Measurements from ENCODE around the gene PIEZO2. TPM values are rescaled to one million over a fixed set of nuclear protein-coding genes. Genes with fewer than 3 reads are reported as not detected.

Gene PIEZO2
- total RNA-seq, 1 experiment from 2014 or later, result 10.7 TPM

- TF ChIP-seq NR3C1 (CRISPR knock-in tag; conservative IDR thresholded peaks at IDR 0.05; ENCODE audit: low read depth), result no peak
Observed at GRCh38 chr18:10760986-10761385, 388.4 kb downstream of the PIEZO2 start (continued).

GRCh38 chr18:10759241-10759640, 390.1 kb downstream of the PIEZO2 start:
- ChIA-PET POLR2A (no interaction called here), CTCF (no interaction called here)
- H3K27ac Mint-ChIP-seq, result no peak overlapping the region
- H3K4me1 Mint-ChIP-seq, result no peaks in the 10 kb centered on the region
- no peak for TF ChIP-seq CDX4 (CRISPR knock-in tag; IDR thresholded peaks at IDR 0.05; ENCODE audit: borderline replicate concordance)
- no peak for TF ChIP-seq CBFB (CRISPR knock-in tag; IDR thresholded peaks at IDR 0.05; ENCODE audit: low read depth)
- TF ChIP-seq ZNF281 (CRISPR knock-in tag; IDR thresholded peaks at IDR 0.05), result no peak
- TF ChIP-seq NFE2L1 (CRISPR knock-in tag; IDR thresholded peaks at IDR 0.05), result no peak
- no peak for TF ChIP-seq ZNF423 (CRISPR knock-in tag; IDR thresholded peaks at IDR 0.05)
- TF ChIP-seq FOXJ3 (CRISPR knock-in tag; IDR thresholded peaks at IDR 0.05; ENCODE audit: borderline replicate concordance), result no peak
- no peak for TF ChIP-seq ELF4 (CRISPR knock-in tag; IDR thresholded peaks at IDR 0.05; ENCODE audit: low read depth)
- TF ChIP-seq JUN (CRISPR knock-in tag; IDR thresholded peaks at IDR 0.05), result no peak
- no peak for TF ChIP-seq FOXP4 (CRISPR knock-in tag; IDR thresholded peaks at IDR 0.05)
- no peak for TF ChIP-seq STAT6 (CRISPR knock-in tag; conservative IDR thresholded peaks at IDR 0.05; ENCODE audit: low read depth)
- TF ChIP-seq ZNF263 (CRISPR knock-in tag; IDR thresholded peaks at IDR 0.05; ENCODE audit: low read depth), result no peak
- TF ChIP-seq CREM (CRISPR knock-in tag; IDR thresholded peaks at IDR 0.05), result no peak
- TF ChIP-seq USF1 (CRISPR knock-in tag; IDR thresholded peaks at IDR 0.05), result no peak
- TF ChIP-seq ZNF532 (CRISPR knock-in tag; IDR thresholded peaks at IDR 0.05; ENCODE audit: borderline replicate concordance), result no peak
- no peak for TF ChIP-seq ARID4B (CRISPR knock-in tag; IDR thresholded peaks at IDR 0.05; ENCODE audit: borderline replicate concordance)
- no peak for TF ChIP-seq ETV6 (CRISPR knock-in tag; IDR thresholded peaks at IDR 0.05)
- no peak overlapping the region for H3K4me3 Mint-ChIP-seq
- ATAC-seq (no peak), DNase-seq (ENCODE audit: low spot score) (no peak)
- no peaks in the 10 kb centered on the region for H3K27me3 Mint-ChIP-seq (ENCODE audit: low read depth)
- H3K9me3 Mint-ChIP-seq, result no peaks in the 10 kb centered on the region; the same call in 1 of the 2 replicates
- H3K36me3 Mint-ChIP-seq, result peaks cover 12% of the 10 kb centered on the region; the same call in 1 of the 2 replicates
